Stimulated activated CD4-positive, alpha-beta T cell treated with anti-CD3 and anti-CD28 coated beads, TNF-alpha, amount 100 ng/mL, for 24 hours (primary cell): ENCODE measurements around the gene PGAP1.

ENCODE experiments used
- DNase-seq, 3 experiments: peaks; one replicate each; pipeline ENCODE4 v3.0.0-alpha.2; 2020; ENCODE audit warnings: low read depth in 3 of 3

PGAP1 gene

GRCh38 chr2:196801674-196802261 lies 124.7 kb downstream of the PGAP1 start:
- DNase-seq: no peak

- no peak for DNase-seq
Measured at GRCh38 chr2:196798980-196799379, 127.5 kb downstream of the PGAP1 start.

GRCh38 chr2:196792865-196793264 lies 133.6 kb downstream of the PGAP1 start:
- DNase-seq: no peak

GRCh38 chr2:196783431-196784094 lies 142.9 kb downstream of the PGAP1 start:
- DNase-seq: peak in 1 of 3 experiments; percentile 52
